ENCODE results near the gene NFATC2. TPM values are rescaled to one million over a fixed set of nuclear protein-coding genes. Genes with fewer than 3 reads are reported as not detected.

The NFATC2 gene
- total and polyA plus RNA-seq, 2 experiments from 2014 or later: 4.9 to 8.3 TPM

DNA sequence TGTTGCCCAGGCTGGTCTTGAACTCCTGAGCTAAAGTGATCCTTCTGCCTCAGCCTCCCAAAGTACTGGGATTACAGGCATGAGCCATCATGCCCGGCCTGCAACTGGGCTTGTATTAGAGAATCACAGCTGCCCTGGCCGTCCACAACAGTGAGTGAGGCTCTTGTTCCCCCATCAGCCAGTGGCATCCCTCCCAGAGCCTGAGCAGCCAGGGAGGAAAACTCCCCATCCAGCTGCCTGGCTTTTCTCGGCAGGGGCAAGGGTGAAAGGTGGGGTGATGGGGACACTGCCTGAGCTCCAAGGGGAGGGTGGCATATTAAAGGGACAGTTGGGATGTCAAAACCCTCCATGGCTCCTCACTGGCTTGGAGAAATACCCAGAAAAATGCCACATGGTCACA, 185.6 kb downstream of the NFATC2 start:
- no peaks in the 10 kb centered on the region for H3K79me2 ChIP-seq
- DNase-seq (ENCODE audit: low spot score): no peak
- 88% methylated on average over 3 of the region's 3 CpGs for WGBS (ENCODE audit: low lambda C conversion rate, missing lambda C conversion rate)
- no peaks in the 10 kb centered on the region for H3K9me3 ChIP-seq (ENCODE audit: low read depth)
- no peak overlapping the region for H3K4me2 ChIP-seq
- TF ChIP-seq, protein P1, sequence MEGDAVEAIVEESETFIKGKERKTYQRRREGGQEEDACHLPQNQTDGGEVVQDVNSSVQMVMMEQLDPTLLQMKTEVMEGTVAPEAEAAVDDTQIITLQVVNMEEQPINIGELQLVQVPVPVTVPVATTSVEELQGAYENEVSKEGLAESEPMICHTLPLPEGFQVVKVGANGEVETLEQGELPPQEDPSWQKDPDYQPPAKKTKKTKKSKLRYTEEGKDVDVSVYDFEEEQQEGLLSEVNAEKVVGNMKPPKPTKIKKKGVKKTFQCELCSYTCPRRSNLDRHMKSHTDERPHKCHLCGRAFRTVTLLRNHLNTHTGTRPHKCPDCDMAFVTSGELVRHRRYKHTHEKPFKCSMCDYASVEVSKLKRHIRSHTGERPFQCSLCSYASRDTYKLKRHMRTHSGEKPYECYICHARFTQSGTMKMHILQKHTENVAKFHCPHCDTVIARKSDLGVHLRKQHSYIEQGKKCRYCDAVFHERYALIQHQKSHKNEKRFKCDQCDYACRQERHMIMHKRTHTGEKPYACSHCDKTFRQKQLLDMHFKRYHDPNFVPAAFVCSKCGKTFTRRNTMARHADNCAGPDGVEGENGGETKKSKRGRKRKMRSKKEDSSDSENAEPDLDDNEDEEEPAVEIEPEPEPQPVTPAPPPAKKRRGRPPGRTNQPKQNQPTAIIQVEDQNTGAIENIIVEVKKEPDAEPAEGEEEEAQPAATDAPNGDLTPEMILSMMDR (IDR thresholded peaks at IDR 0.05; ENCODE audit: poor library complexity): no peak
- TF ChIP-seq EZH2phosphoT487 (IDR thresholded peaks at IDR 0.05; ENCODE audit: low read depth, severe bottlenecking, unreplicated experiment): no peak
- no peak for TF ChIP-seq EZH2 (IDR thresholded peaks at IDR 0.05; ENCODE audit: borderline replicate concordance)
- no peak overlapping the region for H3K27ac ChIP-seq
- no peak overlapping the region for H3K4me3 ChIP-seq
- H3K27me3 ChIP-seq: no peaks in the 10 kb centered on the region
- no peak overlapping the region for H2AFZ ChIP-seq
- no peaks in the 10 kb centered on the region for H4K20me1 ChIP-seq (ENCODE audit: insufficient read depth, poor library complexity, severe bottlenecking)
- no peaks in the 10 kb centered on the region for H3K4me1 ChIP-seq (ENCODE audit: insufficient read depth)
- H3K9me2 ChIP-seq (replicated peaks; ENCODE audit: insufficient read depth): no peaks in the 10 kb centered on the region
- no peaks in the 10 kb centered on the region for H3K36me3 ChIP-seq (replicated peaks; ENCODE audit: insufficient read depth, low read depth)

DNA sequence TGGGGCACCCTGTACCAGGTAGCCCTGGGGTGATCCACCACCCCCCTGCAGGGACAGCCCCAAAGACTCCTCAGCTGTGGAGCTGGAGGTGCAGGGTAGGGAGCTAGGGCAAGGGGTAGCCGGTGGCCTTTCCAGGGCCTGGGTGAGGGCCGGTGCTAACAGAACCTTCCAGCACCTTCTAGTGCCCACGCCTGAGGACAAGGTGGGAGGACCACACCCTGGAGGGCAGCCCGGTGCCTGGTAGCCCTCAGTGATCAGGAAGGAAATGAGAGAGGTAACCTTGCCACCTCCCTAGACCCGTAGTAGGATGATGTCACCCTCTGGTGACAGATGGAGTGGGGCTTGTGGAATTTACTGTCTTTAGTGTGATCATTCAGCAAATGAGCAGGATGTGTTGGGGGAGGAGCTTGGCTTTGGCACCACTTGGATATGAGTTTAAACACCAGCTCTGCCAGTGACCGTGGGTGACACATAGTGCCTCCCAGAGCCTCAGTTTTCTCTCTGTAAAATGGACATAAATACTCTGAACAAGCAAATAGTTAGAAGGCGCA, 187.7 kb downstream of the NFATC2 start:
- TF ChIP-seq, protein P1 (IDR thresholded peaks at IDR 0.05; ENCODE audit: poor library complexity): no peak
- TF ChIP-seq EZH2 (IDR thresholded peaks at IDR 0.05; ENCODE audit: borderline replicate concordance): no peak
- TF ChIP-seq EZH2phosphoT487 (IDR thresholded peaks at IDR 0.05; ENCODE audit: low read depth, severe bottlenecking, unreplicated experiment): no peak
- H3K79me2 ChIP-seq: no peaks in the 10 kb centered on the region
- 86% methylated on average over 5 of the region's 7 CpGs for WGBS (ENCODE audit: low lambda C conversion rate, missing lambda C conversion rate)
- H3K4me2 ChIP-seq: no peak overlapping the region
- H3K4me3 ChIP-seq: no peak overlapping the region
- H2AFZ ChIP-seq: no peak overlapping the region
- no peak for DNase-seq (ENCODE audit: low spot score)
- H3K4me1 ChIP-seq (ENCODE audit: insufficient read depth): no peaks in the 10 kb centered on the region
- H4K20me1 ChIP-seq (ENCODE audit: insufficient read depth, poor library complexity, severe bottlenecking): no peaks in the 10 kb centered on the region
- no peaks in the 10 kb centered on the region for H3K9me3 ChIP-seq (ENCODE audit: low read depth)
- no peaks in the 10 kb centered on the region for H3K36me3 ChIP-seq (replicated peaks; ENCODE audit: insufficient read depth, low read depth)
- no peaks in the 10 kb centered on the region for H3K9me2 ChIP-seq (replicated peaks; ENCODE audit: insufficient read depth)
- no peaks in the 10 kb centered on the region for H3K27me3 ChIP-seq
- no peak overlapping the region for H3K27ac ChIP-seq

DNA sequence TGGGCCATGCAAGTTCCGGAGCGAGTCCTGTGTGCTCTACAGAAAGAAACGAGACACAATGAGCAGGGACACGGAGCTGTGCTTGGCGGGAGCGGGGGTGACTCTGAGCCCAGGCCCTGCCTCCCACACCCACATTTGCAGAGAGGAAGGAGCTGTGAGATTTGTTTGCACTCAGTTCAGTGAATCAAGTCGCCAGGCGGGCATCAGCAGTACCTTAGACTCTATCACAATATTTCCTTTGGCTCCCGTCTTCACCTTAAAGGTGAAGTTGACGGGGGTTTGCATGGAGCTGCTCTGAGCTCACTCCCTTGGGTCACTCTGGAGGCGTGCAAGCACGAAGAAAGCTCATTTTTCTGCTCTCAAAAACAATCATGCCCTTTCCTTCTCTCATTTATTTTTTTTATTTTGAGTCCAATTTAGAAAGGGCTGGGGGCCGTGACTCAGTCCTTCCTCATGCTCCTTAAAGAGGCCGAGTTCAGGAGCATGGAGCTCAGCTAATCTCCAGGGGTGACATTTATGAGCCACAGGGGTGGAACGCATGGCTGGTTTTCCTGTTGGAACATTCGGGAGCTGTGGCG, 188.2 kb downstream of the NFATC2 start:
- H3K27me3 ChIP-seq: no peaks in the 10 kb centered on the region
- TF ChIP-seq, protein P1 (IDR thresholded peaks at IDR 0.05; ENCODE audit: poor library complexity): no peak
- TF ChIP-seq EZH2phosphoT487 (IDR thresholded peaks at IDR 0.05; ENCODE audit: low read depth, severe bottlenecking, unreplicated experiment) (no peak), EZH2 (IDR thresholded peaks at IDR 0.05; ENCODE audit: borderline replicate concordance) (no peak)
- no peak overlapping the region for H3K27ac ChIP-seq
- H3K4me1 ChIP-seq (ENCODE audit: insufficient read depth): no peaks in the 10 kb centered on the region
- no peaks in the 10 kb centered on the region for H4K20me1 ChIP-seq (ENCODE audit: insufficient read depth, poor library complexity, severe bottlenecking)
- no peak overlapping the region for H3K4me3 ChIP-seq
- H2AFZ ChIP-seq: no peak overlapping the region
- H3K9me2 ChIP-seq (replicated peaks; ENCODE audit: insufficient read depth): no peaks in the 10 kb centered on the region
- 85% methylated on average over 17 of the region's 17 CpGs for WGBS (ENCODE audit: low lambda C conversion rate, missing lambda C conversion rate)
- no peaks in the 10 kb centered on the region for H3K79me2 ChIP-seq
- no peaks in the 10 kb centered on the region for H3K36me3 ChIP-seq (replicated peaks; ENCODE audit: insufficient read depth, low read depth)
- H3K9me3 ChIP-seq (ENCODE audit: low read depth): no peaks in the 10 kb centered on the region
- no peak overlapping the region for H3K4me2 ChIP-seq
- no peak for DNase-seq (ENCODE audit: low spot score)
